GM18907 (cell line): ENCODE measurements around the gene SLC25A28.

ENCODE experiments used
- ATAC-seq: cut with Tn5 transposase; IDR thresholded peaks from one replicate; pipeline ENCODE4 v1.9.1; 2021; ENCODE audit warnings: mild to moderate bottlenecking, moderate library complexity; ENCODE audit not compliant: unreplicated experiment

The SLC25A28 gene, protein sequence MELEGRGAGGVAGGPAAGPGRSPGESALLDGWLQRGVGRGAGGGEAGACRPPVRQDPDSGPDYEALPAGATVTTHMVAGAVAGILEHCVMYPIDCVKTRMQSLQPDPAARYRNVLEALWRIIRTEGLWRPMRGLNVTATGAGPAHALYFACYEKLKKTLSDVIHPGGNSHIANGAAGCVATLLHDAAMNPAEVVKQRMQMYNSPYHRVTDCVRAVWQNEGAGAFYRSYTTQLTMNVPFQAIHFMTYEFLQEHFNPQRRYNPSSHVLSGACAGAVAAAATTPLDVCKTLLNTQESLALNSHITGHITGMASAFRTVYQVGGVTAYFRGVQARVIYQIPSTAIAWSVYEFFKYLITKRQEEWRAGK

DNA sequence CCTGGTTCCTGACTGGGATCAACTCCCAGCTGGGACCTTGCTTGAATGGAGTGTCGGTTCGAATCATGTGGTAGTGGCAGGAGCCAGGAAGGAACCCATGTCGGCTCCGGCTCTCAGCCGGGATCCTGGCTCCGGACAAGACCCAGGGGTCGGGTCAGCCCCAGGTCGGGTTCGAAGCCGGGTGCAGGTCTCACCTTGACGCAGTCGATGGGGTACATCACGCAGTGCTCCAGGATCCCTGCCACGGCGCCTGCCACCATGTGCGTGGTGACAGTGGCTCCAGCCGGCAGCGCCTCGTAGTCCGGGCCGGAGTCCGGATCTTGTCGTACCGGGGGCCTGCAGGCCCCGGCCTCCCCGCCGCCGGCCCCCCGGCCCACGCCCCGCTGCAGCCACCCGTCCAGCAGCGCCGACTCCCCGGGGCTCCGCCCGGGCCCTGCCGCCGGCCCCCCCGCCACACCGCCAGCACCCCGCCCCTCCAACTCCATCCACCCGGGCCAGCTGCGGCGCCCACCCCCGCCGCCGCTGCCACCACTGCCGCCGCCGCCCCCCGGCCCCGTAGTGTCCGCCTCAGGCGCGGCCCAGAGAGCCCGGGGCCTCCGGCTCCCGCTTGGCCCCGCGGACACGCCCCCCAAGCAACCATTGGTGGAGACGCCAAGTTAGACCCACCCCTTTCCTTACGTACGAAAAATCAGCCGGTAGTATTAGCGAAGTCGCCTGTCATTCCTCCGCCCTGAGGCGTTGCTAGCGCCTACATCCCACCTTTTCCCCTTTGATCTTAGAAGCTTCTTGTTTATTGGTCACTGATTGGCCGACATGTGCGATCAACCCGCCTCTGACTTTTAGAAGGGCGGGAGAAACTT is at the start of gene SLC25A28:
Gene SLC25A28 (minus strand): TSS at position 589 of the 860 bp plus-strand sequence. CDS start 104 bp downstream, at position 485.
- peak; percentile 87 for ATAC-seq

DNA sequence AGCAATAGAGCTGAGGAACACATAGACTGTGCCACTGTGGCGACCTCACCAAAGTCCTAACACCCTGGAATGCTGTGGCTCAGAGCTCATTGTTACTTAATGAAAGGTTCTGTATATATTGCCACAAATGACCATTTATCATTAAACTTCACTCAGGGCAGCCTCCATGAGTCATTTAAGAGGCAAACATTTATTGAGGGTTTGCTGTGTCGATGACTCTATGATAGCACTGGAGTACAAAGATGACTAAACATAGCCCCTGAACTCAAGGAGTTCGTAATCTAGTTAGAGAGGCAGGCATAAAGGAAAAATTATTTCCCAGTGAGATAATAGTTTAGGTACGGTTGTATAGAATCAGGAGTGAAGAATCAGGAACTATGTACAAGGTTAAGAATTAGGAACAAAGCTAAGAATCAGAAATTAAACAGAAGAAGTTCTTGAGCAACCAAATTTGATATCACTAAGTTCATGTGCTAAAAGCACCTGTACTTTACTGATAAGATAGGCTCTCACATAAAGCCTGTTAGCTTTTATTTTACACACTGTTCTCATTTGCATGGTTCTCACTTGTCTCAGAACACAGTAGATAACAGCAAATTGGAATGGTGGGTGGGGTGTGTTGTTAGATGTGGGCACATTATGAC is 47.0 kb upstream of the SLC25A28 start:
- ATAC-seq, result no peak

DNA sequence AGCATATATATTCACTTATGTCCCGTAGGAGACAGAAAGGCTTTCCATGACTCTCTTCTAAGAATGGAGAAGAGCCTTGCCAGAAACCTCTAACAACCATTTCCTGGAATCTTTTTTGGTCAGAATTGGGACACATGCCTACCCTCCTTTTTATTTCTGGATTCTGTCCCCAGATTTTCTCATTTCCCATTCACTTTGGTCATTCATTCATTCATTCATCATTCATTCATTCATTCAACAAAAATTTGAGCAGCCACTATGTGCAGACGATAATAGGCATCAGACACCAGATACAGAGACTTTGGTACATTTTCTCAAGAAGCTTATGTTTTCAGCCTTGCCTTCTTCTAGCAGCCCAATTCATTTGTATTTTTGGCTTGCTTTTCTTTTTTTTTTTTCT is 45.1 kb upstream of the SLC25A28 start:
- ATAC-seq, result no peak

DNA sequence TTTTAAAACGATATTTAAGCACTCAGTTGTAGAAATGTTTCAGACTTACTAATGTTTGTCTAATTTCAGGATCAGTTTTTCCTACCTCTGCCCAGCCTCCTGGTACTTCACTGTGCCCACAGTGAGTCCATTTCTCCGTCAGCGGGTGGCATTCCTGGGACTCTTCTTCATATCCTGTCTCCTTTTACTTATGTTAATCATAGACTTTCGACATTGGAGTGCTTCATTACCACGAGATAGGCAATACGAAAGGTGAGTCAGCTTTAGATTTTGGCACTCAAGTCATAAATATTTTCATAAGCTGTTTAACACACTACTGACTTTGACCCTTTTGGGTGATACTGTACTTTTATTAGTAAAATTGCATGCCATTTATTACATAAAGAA is 41.1 kb upstream of the SLC25A28 start:
- ATAC-seq, result no peak

DNA sequence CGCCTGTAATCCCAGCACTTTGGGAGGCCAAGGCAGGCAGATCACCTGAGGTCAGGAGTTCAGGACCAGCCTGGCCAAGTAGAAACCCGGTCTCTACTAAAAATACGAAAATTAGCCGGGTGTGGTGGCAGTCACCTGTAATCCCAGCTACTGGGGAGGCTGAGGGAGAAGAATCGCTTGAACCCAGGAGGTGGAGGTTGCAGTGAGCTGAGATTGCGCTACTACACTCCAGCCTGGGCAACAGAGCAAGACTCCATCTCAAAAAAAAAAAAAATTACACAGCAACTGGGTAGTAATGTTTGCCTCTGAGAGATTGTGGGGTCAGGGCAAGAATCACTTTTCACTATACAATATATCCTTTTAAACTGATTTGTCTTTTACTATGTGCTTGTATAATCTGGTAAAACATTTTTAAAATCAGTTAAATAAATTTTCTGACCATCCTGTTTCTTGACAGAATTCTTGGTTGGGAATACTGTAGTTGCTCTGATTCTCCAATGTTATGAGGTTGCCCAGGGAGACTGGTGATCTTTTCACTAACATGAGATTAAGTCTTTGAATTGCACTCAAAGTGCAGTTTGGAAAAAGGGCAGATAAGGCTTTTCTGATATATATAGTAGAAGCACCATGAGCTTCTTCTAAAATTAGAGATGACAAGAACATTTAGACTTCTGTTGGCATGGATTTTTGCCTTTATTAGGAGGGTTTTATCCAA is 40.6 kb upstream of the SLC25A28 start:
- ATAC-seq, result no peak

DNA sequence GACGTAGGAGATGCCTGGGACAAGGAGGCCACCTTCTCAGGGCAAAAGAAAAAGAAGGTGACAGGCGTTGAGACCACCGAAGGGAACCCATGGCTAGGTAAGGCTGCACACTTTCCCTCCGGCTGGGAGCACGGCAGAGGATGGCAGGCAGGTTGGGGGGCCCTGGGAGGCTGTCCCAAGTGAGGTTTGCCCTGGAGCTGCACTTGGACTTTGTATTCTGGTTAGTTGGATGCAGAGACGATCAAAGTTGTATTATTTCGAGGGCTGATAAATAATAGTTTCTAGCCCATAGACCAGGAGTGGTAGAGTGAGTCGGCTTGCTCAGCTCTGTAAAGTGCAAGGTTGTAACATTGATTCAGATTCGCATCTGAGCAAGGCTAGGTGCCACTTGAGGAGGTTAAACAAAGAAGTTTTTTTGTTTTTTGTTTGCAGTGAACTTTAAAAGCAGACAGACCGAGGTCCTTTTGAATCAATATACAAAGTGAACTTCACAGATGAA is 39.7 kb upstream of the SLC25A28 start:
- ATAC-seq, result no peak

DNA sequence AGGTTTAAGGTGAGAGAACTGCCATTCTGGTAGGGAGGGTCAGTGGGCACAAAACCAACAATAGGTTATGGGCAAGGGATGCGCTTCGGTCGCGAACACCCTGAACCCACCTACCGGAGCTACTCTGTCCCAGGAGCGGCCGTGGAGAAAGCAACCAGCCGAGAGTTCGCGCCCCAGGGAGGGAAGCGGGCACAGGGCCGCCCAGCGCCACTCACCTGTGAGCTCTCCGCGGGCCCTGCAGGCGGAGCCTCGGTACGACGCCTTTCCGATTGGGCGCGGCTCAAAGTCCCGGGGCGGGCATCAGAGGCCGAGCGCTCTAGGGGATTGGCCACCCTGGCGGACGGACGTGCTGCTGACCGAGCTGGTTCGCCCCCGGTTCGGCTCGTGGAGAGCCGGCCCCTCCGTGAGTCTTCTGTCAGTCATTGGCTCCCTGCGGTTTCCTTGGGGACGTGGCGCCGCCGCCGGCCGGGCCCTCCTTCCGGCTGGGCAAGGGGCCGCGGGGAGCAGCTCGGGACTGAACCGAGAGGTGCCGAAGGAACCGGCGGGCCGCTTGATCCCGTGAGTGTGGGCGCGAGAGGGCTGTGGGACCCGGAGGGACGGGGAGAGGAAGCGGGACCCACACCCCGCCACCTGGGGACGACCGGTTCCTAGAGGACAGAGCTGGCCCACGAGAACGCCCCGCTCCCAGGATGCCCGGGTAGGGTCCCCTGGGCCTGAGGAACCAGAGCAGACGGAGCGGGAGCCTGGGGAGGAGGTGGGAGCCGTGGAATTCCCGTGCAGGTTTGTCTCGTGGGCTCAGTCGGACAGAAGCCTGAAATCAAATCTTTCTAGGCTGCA is 39.0 kb upstream of the SLC25A28 start, which contains the start of gene ENTPD7:
Gene ENTPD7 (plus strand): TSS at position 479 of the 837 bp plus-strand sequence. CDS start 448 bp downstream, outside the sequence.
- ATAC-seq, result peak; percentile 99

DNA sequence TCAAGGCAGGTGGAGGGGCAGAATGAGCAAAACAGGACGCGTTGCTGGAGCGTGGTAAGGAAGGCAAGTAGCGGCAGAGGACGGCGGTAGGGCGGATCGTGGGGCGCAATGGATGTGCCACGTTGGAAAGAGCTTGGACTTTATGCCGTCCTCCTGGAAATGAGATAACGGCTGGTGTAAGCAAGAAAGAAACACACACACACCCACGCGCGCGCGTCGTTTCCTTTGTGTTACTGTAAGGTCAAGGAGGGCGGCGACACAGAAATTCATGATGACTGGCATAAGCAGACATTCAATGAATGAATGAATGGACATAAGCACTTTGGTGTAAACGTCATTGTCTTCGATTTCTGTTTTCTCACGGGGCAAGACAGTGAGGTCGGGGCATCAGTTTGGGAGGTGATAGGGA is 38.4 kb upstream of the SLC25A28 start:
- ATAC-seq, result no peak

DNA sequence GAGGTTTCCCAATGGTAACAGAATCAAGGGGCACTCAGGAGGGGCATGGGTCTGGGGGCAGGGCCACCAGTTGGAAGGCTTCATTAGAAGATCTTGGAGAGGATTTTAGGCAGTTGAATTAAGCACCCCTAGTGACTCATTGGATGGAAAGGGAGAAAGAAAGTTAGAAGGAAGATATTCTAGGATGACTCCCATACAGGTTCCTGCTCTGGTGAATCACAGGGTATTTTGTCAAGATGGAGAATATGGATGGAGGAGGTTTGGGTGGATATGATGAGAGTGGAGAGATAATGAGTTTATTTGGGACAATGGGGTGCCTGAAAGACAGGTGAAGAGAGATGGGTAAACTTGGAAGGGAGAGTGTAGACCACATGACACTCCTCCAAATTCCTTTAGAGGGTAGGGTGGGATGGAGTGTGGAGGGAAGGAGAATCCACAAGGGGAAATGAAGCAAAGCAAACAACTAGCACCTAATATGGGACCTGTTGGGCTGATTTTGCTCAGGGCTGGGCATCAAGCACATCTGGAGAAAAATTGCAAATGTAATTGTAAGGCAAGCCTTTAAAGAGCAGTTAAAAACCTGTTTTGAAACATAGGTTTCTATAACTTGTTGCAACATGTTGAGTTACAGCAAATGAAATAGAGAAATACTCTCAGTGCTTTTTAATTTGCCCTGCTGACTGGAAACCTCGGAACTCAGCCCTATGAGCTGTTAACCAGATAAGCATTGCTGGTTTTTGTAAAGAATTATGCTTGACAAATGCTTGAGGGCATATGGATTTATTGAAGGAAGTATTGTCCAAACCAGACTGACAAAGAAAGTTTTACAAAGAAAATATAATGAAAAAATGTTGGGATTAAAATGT is 36.2 kb upstream of the SLC25A28 start:
- no peak for ATAC-seq

DNA sequence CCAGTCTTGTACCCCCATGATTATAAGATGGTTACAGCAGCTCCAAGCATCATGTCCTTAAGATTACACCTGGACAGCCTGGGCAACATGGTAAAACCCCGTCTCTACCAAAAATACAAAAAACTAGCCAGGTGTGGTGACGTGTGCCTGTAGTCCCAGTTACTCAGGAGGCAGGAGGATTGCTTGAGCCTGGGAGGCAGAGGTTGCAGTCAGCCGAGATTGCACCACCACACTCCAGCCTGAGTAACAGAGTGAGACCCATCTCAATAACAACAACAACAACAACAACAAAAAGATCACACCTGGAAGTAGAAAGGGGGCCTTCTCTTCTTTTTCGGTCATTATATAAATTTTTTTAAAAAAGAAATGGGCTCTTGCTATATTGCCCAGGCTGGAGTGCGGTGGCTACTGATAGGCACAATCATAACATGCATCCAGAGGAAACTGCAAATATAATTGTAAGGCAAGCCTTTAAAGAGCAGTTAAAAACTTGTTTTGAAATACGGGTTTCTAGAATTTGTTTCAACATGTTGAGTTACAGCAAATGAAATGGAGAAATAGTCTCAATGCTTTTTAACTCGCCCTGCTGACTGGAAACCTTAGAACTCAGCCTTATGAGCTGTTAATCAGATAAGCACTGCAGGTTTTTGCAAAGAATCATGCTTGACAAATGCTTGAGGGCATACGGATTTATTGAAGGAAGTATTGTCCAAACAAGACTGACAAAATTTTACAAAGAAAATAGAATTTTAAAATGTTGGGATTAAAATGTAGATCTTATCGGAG is 34.3 kb upstream of the SLC25A28 start:
- ATAC-seq, result no peak

DNA sequence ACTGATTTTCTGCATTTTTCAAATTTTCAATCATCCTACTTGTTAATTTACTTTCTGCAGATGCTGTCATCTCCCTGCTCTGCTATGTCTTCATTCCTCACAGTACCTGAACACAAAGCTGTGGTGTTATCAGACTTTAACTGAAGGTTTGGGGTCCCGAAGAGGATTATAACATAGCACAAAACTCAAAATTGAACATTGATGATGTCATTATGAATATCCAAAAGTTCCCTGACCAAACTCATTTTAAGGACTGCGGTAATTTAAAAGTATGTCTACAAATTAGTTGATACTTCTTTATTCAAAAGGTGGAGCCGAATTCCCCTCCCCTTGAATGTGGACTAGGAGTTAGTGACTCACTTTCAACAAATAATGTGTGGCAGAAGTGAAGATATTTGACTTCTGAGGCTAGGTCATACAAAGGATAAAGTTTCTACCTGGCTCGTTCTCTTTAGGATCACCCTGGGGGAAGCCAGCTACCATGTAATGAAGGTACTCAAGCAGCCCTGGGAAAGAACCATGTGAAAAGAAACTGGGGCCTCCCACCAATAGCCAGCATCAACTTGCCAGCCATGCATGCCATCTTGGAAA is 32.7 kb upstream of the SLC25A28 start:
- no peak for ATAC-seq

DNA sequence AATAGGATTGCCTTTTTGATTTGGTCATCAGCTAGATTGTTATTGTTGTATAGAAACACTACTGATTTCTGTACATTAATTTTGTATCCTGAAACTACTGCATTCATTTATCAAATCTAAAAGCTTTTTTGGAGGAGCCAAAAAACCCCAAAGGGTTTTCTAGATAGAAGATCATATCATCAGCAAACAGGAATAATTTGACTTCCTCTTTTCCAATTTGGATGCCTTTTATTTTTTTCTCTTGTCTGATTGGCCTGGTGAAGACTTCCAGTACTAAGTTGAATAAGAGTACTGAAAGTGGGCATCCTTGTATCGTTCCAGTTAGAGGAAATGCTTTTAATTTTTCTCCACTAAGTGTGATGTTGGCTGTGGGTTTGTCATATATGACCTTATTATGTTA is 28.5 kb upstream of the SLC25A28 start:
- no peak for ATAC-seq

DNA sequence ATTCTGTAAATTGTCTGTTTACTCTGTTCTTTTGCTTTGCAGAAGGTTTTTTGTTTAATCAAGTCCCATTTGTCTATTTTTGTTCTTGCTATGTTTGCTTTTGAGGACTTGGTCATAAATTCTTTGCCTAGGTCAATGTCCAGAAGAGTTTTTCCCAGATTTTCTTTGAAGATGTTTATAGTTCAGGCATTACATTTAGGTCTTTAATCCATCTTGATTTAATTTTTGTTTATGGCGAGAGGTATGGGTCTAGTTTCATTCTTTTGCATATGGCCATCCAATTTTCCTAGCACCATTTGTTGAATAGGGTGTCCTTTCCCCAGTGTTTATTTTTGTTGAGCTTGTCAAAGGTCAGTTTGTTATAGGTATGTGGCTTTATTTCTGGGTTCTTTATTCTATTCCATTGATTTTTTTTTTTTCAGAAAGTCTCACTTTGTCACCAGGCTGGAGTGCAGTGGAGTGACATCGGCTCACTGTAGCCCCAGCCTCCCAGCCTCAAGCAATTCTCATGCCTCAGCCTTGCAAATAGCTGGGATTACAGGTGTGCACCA is 27.4 kb upstream of the SLC25A28 start:
- ATAC-seq, result no peak

DNA sequence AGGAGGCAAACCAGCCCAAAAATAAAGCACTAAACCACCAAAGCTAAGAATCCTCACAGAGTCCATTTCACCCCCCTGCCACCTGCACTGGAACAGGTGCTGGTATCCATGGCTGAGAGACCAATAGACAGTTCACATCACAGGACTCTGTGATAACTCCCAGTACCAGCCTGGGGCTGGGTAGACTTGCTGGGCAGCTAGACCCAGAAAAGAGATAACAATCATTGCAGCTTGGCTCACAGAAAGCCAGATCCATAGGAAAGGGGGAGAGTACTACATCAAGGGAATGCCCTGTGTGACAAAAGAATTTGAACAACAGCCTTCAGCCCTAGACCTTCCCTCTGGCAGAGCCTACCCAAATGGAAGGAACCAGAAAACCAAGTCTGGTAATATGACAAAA is 13.6 kb upstream of the SLC25A28 start:
- no peak for ATAC-seq

DNA sequence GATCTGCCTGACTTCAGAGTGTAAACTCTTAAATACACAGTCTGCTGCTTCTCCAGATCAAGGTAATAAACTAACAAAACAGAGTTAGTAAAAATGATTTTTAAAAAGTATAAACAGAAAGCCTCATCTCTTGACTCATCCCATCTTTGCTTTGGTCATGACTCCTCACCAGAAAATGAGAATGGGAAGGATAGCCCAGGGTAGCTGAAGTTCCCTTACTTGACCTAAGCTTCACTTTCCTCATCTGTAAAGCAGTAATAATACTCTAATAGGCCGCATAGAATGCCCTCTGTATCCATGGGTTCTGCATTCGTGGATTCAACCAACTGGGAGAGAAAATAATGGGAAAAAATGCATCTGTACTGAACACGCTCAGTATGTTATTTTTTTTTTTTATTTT is 11.3 kb upstream of the SLC25A28 start:
- no peak for ATAC-seq

DNA sequence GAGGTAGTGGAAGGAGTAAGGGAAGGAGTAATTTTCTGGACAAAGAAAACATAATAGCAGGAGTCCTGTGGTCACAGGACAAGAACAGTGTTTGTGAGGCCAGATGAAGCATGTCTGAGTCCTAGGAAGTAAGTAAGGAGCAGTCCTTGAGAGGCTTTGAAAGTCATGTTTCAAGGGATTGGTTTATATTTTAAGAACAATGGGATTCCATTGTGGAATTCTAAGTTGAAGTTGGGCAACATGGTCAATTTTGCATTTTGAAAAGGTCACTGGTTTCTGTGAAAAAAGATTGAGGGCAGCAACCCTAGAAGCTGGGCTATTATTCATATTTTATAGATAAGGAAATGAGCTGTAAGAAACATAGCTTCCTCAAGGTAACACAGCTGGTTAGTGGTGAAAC is 10.8 kb upstream of the SLC25A28 start:
- ATAC-seq, result no peak

DNA sequence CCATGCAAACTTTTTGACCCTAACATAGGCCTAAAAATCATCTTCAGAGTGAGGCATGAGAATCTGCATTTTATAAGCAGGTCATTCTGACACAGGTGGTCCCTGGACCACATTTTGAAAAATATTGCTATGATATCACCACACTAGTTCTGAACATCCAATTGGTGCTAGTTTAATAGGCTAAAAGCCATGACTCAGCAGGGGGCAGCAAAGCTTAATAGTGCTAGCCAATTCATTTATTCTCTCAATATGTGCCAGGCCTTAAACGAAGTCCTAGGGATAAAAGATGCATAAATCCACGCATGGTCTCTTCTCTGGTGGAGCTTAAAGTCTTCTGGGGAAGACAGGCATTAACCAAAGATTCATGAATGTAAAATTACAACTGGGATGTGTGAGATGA is 10.2 kb upstream of the SLC25A28 start:
- ATAC-seq, result no peak
